Mucosa of rectum (tissue), 2 donors: ENCODE data around the gene KCNH5.

Experiments
- H3K27ac ChIP-seq, 2 donors: one replicate each; pipeline ENCODE4 v1.7.0; 2013; ENCODE audit warnings: inconsistent platforms in 2 of 2, low read depth in 2 of 2, low read length in 2 of 2
- H3K27me3 ChIP-seq, 2 donors: one replicate each; pipeline ENCODE4 v1.7.0; 2013; ENCODE audit warnings: low read length in 2 of 2; ENCODE audit not compliant: control insufficient read depth in 2 of 2, insufficient read depth in 2 of 2
- H3K36me3 ChIP-seq, 2 donors: one replicate each; pipeline ENCODE4 v1.7.0; 2013; ENCODE audit warnings: low read length in 2 of 2; ENCODE audit not compliant: control insufficient read depth in 2 of 2, insufficient read depth in 2 of 2
- H3K4me1 ChIP-seq, 2 donors: one replicate each; pipeline ENCODE4 v1.7.0; 2013; ENCODE audit warnings: low read length in 2 of 2, mild to moderate bottlenecking in 1 of 2; ENCODE audit not compliant: control insufficient read depth in 2 of 2, insufficient read depth in 2 of 2
- H3K4me3 ChIP-seq, 2 donors: one replicate each; pipeline ENCODE4 v1.7.0; 2013; ENCODE audit warnings: low read length in 2 of 2
- H3K9ac ChIP-seq, 2 donors: one replicate each; pipeline ENCODE4 v1.7.0; 2013; ENCODE audit warnings: low read length in 2 of 2, low read depth in 1 of 2, mild to moderate bottlenecking in 1 of 2
- H3K9me3 ChIP-seq, 2 donors: one replicate each; pipeline ENCODE4 v1.7.0; 2013; ENCODE audit warnings: low read length in 2 of 2; ENCODE audit not compliant: control insufficient read depth in 2 of 2
- donor health status: healthy.
- donor health status: Normal muscosa, but diverticular disease.

KCNH5 gene

GRCh38 chr14:62673014-62673755 lies 372.1 kb downstream of the KCNH5 start:
- H3K9me3 ChIP-seq: no peaks in the 10 kb centered on the region
- no peaks in the 10 kb centered on the region for H3K27me3 ChIP-seq
- H3K27ac ChIP-seq: no peak overlapping the region
- H3K4me1 ChIP-seq: no peaks in the 10 kb centered on the region
- H3K4me3 ChIP-seq: no peak overlapping the region
- no peak overlapping the region for H3K9ac ChIP-seq
- no peaks in the 10 kb centered on the region for H3K36me3 ChIP-seq

GRCh38 chr14:62670526-62670925 lies 374.7 kb downstream of the KCNH5 start:
- no peaks in the 10 kb centered on the region for H3K36me3 ChIP-seq
- no peak overlapping the region for H3K4me3 ChIP-seq
- no peaks in the 10 kb centered on the region for H3K9me3 ChIP-seq
- H3K27ac ChIP-seq: no peak overlapping the region
- H3K9ac ChIP-seq: no peak overlapping the region
- no peaks in the 10 kb centered on the region for H3K27me3 ChIP-seq
- H3K4me1 ChIP-seq: no peaks in the 10 kb centered on the region

- no peaks in the 10 kb centered on the region for H3K36me3 ChIP-seq
- no peaks in the 10 kb centered on the region for H3K27me3 ChIP-seq
- no peak overlapping the region for H3K4me3 ChIP-seq
- no peaks in the 10 kb centered on the region for H3K9me3 ChIP-seq
- no peak overlapping the region for H3K27ac ChIP-seq
- no peak overlapping the region for H3K9ac ChIP-seq
- H3K4me1 ChIP-seq: no peaks in the 10 kb centered on the region
These were observed 377.8 kb downstream of the KCNH5 start for GRCh38 chr14:62667421-62667914.

GRCh38 chr14:62665286-62665685 lies 380.0 kb downstream of the KCNH5 start:
- no peak overlapping the region for H3K9ac ChIP-seq
- no peaks in the 10 kb centered on the region for H3K9me3 ChIP-seq
- H3K4me3 ChIP-seq: no peak overlapping the region
- H3K4me1 ChIP-seq: no peaks in the 10 kb centered on the region
- no peak overlapping the region for H3K27ac ChIP-seq
- no peaks in the 10 kb centered on the region for H3K27me3 ChIP-seq
- H3K36me3 ChIP-seq: no peaks in the 10 kb centered on the region

GRCh38 chr14:62663456-62663821 lies 381.8 kb downstream of the KCNH5 start:
- Histone ChIP-seq H3K9ac (no peak overlapping the region), H3K27ac (no peak overlapping the region), H3K36me3 (no peaks in the 10 kb centered on the region), H3K4me1 (no peaks in the 10 kb centered on the region), H3K4me3 (no peak overlapping the region), H3K27me3 (no peaks in the 10 kb centered on the region), H3K9me3 (no peaks in the 10 kb centered on the region)

GRCh38 chr14:62662811-62663455 lies 382.3 kb downstream of the KCNH5 start:
- Histone ChIP-seq H3K4me1 (no peaks in the 10 kb centered on the region), H3K36me3 (no peaks in the 10 kb centered on the region), H3K9me3 (no peaks in the 10 kb centered on the region), H3K27ac (no peak overlapping the region), H3K27me3 (no peaks in the 10 kb centered on the region), H3K9ac (no peak overlapping the region), H3K4me3 (no peak overlapping the region)

- Histone ChIP-seq H3K36me3 (no peaks in the 10 kb centered on the region), H3K27me3 (no peaks in the 10 kb centered on the region), H3K4me3 (no peak overlapping the region), H3K9me3 (no peaks in the 10 kb centered on the region), H3K4me1 (no peaks in the 10 kb centered on the region), H3K9ac (no peak overlapping the region), H3K27ac (no peak overlapping the region)
These were observed 383.4 kb downstream of the KCNH5 start for GRCh38 chr14:62661818-62662217.

- no peak overlapping the region for H3K27ac ChIP-seq
- no peak overlapping the region for H3K9ac ChIP-seq
- H3K9me3 ChIP-seq: peaks cover 0 to 3% of the 10 kb centered on the region in 2 donors
- H3K36me3 ChIP-seq: no peaks in the 10 kb centered on the region
- no peaks in the 10 kb centered on the region for H3K27me3 ChIP-seq
- no peak overlapping the region for H3K4me3 ChIP-seq
- no peaks in the 10 kb centered on the region for H3K4me1 ChIP-seq
These were observed 386.6 kb downstream of the KCNH5 start for GRCh38 chr14:62658631-62659030.

- no peak overlapping the region for H3K9ac ChIP-seq
These were observed 387.9 kb downstream of the KCNH5 start for GRCh38 chr14:62657376-62657775.

GRCh38 chr14:62655166-62655565 lies 390.1 kb downstream of the KCNH5 start:
- Histone ChIP-seq H3K27ac (no peak overlapping the region), H3K4me3 (no peak overlapping the region)

More at GRCh38 chr14:62657376-62657775, 387.9 kb downstream of the KCNH5 start:
- Histone ChIP-seq H3K27me3 (no peaks in the 10 kb centered on the region), H3K4me3 (no peak overlapping the region), H3K36me3 (no peaks in the 10 kb centered on the region), H3K27ac (no peak overlapping the region), H3K4me1 (no peaks in the 10 kb centered on the region), H3K9me3 (peaks cover 0 to 3% of the 10 kb centered on the region in 2 donors)

More at GRCh38 chr14:62655166-62655565, 390.1 kb downstream of the KCNH5 start:
- H3K9ac ChIP-seq: no peak overlapping the region
- no peaks in the 10 kb centered on the region for H3K4me1 ChIP-seq
- H3K36me3 ChIP-seq: no peaks in the 10 kb centered on the region
- no peaks in the 10 kb centered on the region for H3K27me3 ChIP-seq
- H3K9me3 ChIP-seq: peaks cover 0 to 3% of the 10 kb centered on the region in 2 donors
